Activated CD4-positive, alpha-beta T cell treated with anti-CD3 and anti-CD28 coated beads, Interleukin-2, amount 50 U/mL, for 1 hour (primary cell): Measurements from ENCODE around the gene PKP4.

Experiments used
- DNase-seq: peaks from one replicate; pipeline ENCODE4 v3.0.0-alpha.2; 2020

PKP4 gene

GRCh38 chr2:158498749-158499136, 42.0 kb downstream of the PKP4 start:
- DNase-seq, result no peak

GRCh38 chr2:158499383-158499782, 42.6 kb downstream of the PKP4 start:
- no peak for DNase-seq

GRCh38 chr2:158500333-158500732, 43.6 kb downstream of the PKP4 start:
- DNase-seq, result no peak

- no peak for DNase-seq
These were observed 44.5 kb downstream of the PKP4 start for GRCh38 chr2:158501301-158501700.

- DNase-seq, result no peak
These were observed 46.2 kb downstream of the PKP4 start for GRCh38 chr2:158502974-158503373.

- DNase-seq, result no peak
These were observed 47.3 kb downstream of the PKP4 start for GRCh38 chr2:158504088-158504487.

- no peak for DNase-seq
These were observed 48.7 kb downstream of the PKP4 start for GRCh38 chr2:158505448-158505934.

- DNase-seq, result no peak
These were observed 50.4 kb downstream of the PKP4 start for GRCh38 chr2:158507141-158507540.

- DNase-seq, result no peak
These were observed 50.9 kb downstream of the PKP4 start for GRCh38 chr2:158507679-158508078.

- DNase-seq, result no peak
These were observed 53.4 kb downstream of the PKP4 start for GRCh38 chr2:158509928-158510797.

- no peak for DNase-seq
These were observed 54.1 kb downstream of the PKP4 start for GRCh38 chr2:158510887-158511286.

- DNase-seq, result no peak
These were observed 55.0 kb downstream of the PKP4 start for GRCh38 chr2:158511706-158512105.

- DNase-seq, result no peak
These were observed 55.6 kb downstream of the PKP4 start for GRCh38 chr2:158512323-158512722.

GRCh38 chr2:158513841-158514240, 57.1 kb downstream of the PKP4 start:
- no peak for DNase-seq

GRCh38 chr2:158518084-158518483, 61.3 kb downstream of the PKP4 start:
- DNase-seq, result no peak

- DNase-seq, result no peak
These were observed 62.7 kb downstream of the PKP4 start for GRCh38 chr2:158519481-158519880.

GRCh38 chr2:158529379-158530259, 72.9 kb downstream of the PKP4 start:
- DNase-seq, result no peak

GRCh38 chr2:158530829-158531228, 74.1 kb downstream of the PKP4 start:
- DNase-seq, result no peak

GRCh38 chr2:158533009-158533408, 76.3 kb downstream of the PKP4 start:
- no peak for DNase-seq

- DNase-seq, result no peak
These were observed 82.6 kb downstream of the PKP4 start for GRCh38 chr2:158539176-158540005.

- no peak for DNase-seq
These were observed 85.8 kb downstream of the PKP4 start for GRCh38 chr2:158542577-158542976.

- no peak for DNase-seq
These were observed 87.2 kb downstream of the PKP4 start for GRCh38 chr2:158543957-158544356.

GRCh38 chr2:158544998-158545397, 88.2 kb downstream of the PKP4 start:
- no peak for DNase-seq
